Measurements from ENCODE around the gene SLC6A7.

Gene SLC6A7

GRCh38 chr5:150189728-150190502 lies at the start of gene SLC6A7:
Gene SLC6A7 (plus strand): TSS chr5:150190062. CDS start chr5:150190328, 266 bp downstream.
- DNase-seq (ENCODE audit: low read depth): no peak
- no peak within 1 kb of the TSS for H3K4me3 ChIP-seq (ENCODE audit: low read length)
- no peak for TF ChIP-seq CTCF (conservative IDR thresholded peaks at IDR 0.05; ENCODE audit: low read length)

- DNase-seq (ENCODE audit: low read depth): peak; percentile 51
- no peak for TF ChIP-seq CTCF (conservative IDR thresholded peaks at IDR 0.05; ENCODE audit: low read length)
- H3K4me3 ChIP-seq (ENCODE audit: low read length): no peak overlapping the region
Observed at GRCh38 chr5:150140830-150141229, 49.0 kb upstream of the SLC6A7 start.

- H3K4me3 ChIP-seq (ENCODE audit: low read length): no peak overlapping the region
- no peak for TF ChIP-seq CTCF (conservative IDR thresholded peaks at IDR 0.05; ENCODE audit: low read length)
- DNase-seq (ENCODE audit: low read depth): peak; percentile 84
Observed at GRCh38 chr5:150141544-150142184, 48.2 kb upstream of the SLC6A7 start.

- TF ChIP-seq CTCF (conservative IDR thresholded peaks at IDR 0.05; ENCODE audit: low read length): no peak
- H3K4me3 ChIP-seq (ENCODE audit: low read length): no peak overlapping the region
Observed at GRCh38 chr5:150142185-150142958, 47.5 kb upstream of the SLC6A7 start.

GRCh38 chr5:150142959-150143349 lies 46.9 kb upstream of the SLC6A7 start:
- DNase-seq (ENCODE audit: low read depth): peak; percentile 94
- no peak for TF ChIP-seq CTCF (conservative IDR thresholded peaks at IDR 0.05; ENCODE audit: low read length)
- peak overlapping the region; percentile 37; the same call in 1 of the 2 replicates for H3K4me3 ChIP-seq (ENCODE audit: low read length)

More at GRCh38 chr5:150142185-150142958, 47.5 kb upstream of the SLC6A7 start:
- no peak for DNase-seq (ENCODE audit: low read depth)

- TF ChIP-seq CTCF (conservative IDR thresholded peaks at IDR 0.05; ENCODE audit: low read length): no peak
- peak overlapping the region; percentile 37 for H3K4me3 ChIP-seq (ENCODE audit: low read length)
- DNase-seq (ENCODE audit: low read depth): peak; percentile 95
Observed at GRCh38 chr5:150143350-150144245, 46.3 kb upstream of the SLC6A7 start.
